Subcutaneous adipose tissue (tissue), 4 donors: Measurements from ENCODE around the gene ZFHX2. TPM values are rescaled to one million over a fixed set of nuclear protein-coding genes. Genes with fewer than 3 reads are reported as not detected.

Experiments
- total RNA-seq, 4 donors: library from RNA; depleted of rRNA; stranded (reverse); fragments of >200 nt; gene quantifications; one replicate each; pipeline ENCODE4 v1.1.0, GENCODE V29; 2016
- TF ChIP-seq, protein P1 (sequence below): fragments of 450-650 bp; IDR thresholded peaks from one replicate; pipeline ENCODE4 v1.5.1; 2016; ENCODE audit warnings: low read depth, mild to moderate bottlenecking, control low read depth, antibody characterized with exemption, moderate library complexity

ZFHX2 gene
- total RNA-seq = 1 to 10 TPM in 1 of 4 donors, under 1 TPM in 3; 0.33 to 1.4 (median 0.50) TPM

DNA sequence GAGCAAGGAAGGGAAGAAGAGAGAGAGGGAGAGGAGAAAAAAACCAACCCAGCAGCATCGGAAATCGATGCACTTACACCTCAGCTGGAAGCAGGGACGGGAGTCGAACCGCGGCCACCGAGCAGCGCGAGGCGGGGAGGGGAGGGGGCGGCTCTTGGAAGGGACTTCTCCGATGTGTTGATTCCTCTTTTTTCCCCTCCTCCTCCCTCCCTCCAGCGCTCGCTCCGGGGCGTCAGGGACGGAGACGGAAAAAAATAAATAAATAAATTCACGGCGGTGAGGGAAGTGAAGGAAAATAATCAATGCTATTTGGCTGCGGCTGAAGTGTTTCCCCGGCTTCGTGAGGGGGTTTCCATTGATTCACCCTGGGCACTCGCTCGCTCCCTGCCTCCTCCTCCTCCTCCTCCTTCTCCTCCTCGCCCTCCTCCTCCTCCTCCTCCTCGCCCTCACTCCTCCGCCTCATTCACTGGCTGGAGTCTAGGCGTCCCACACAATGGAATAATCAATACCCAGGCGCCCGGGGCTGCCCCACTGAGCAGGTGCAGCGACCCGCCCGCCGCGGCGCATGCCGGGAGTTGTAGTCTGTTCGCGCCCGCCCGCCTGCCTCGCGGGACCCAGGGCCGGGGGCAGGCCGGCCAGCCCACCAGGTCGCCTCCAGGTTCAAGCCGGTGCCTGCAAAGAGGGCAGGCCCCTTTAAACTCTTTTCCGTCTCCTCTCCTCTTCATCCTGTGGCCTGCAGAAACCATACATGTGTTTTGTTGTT, at the start of gene ZFHX2:
TSS of gene ZFHX2 (minus strand) at position 500 of the 763 bp plus-strand sequence. CDS start 16,440 bp downstream, outside the sequence.
- TF ChIP-seq, protein P1, sequence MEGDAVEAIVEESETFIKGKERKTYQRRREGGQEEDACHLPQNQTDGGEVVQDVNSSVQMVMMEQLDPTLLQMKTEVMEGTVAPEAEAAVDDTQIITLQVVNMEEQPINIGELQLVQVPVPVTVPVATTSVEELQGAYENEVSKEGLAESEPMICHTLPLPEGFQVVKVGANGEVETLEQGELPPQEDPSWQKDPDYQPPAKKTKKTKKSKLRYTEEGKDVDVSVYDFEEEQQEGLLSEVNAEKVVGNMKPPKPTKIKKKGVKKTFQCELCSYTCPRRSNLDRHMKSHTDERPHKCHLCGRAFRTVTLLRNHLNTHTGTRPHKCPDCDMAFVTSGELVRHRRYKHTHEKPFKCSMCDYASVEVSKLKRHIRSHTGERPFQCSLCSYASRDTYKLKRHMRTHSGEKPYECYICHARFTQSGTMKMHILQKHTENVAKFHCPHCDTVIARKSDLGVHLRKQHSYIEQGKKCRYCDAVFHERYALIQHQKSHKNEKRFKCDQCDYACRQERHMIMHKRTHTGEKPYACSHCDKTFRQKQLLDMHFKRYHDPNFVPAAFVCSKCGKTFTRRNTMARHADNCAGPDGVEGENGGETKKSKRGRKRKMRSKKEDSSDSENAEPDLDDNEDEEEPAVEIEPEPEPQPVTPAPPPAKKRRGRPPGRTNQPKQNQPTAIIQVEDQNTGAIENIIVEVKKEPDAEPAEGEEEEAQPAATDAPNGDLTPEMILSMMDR = no peak

DNA sequence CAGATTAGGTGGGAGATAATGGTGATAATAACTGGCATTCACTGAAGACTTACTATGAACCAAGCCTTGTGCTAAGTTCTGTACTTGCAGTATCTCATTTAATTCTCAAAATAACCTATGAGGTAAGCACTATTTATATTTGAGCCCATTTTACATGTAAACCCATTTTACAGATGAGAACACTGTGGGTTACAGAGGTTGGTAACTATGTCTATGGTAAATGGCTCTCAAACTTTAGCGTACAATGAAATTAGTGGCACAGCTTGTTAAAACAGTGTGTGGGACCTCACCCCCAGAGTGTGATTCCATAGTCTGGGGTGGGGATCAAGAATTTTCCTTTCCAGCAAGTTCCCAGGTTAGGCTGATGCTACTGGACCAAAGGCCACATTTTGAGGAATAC, 49.2 kb upstream of the ZFHX2 start:
- TF ChIP-seq, protein P1 = no peak

DNA sequence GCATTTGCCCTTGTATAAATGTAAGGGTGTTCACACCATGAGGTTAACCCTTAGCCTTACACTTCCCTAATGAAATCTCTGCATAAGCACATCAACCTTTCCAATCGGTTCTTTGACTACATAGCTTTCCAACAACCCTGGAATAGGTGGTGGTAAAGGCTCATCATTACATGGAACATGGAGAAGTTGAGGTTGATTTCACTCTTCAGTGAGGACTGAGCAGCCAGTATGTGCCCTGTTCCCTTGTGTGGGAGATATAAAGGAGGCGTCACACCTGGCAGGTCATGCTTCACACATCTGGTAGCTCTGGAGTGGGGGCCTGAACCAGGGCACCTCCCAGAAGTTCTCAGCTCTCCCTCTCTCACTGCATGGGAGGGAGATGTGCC, 48.8 kb upstream of the ZFHX2 start:
- TF ChIP-seq, protein P1 = no peak

DNA sequence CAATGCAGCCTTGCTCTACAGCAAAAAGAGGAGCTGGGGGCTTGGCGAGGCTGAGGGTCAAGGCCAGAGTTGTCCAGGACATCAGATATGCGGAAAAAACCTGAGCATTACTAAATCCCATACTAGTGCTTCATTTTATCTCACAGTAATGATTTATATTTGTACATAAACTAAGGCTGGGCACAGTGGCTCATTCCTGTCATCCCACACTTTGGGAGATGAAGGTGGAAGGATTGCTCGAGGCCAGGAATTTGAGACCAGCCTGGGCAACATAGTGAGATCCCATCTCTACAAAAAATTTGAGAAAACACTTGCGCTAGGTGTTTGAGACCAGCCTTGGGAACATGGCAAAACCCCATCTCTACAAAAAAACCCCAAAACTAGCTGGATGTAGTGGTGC, 38.6 kb upstream of the ZFHX2 start:
- TF ChIP-seq, protein P1 = no peak

DNA sequence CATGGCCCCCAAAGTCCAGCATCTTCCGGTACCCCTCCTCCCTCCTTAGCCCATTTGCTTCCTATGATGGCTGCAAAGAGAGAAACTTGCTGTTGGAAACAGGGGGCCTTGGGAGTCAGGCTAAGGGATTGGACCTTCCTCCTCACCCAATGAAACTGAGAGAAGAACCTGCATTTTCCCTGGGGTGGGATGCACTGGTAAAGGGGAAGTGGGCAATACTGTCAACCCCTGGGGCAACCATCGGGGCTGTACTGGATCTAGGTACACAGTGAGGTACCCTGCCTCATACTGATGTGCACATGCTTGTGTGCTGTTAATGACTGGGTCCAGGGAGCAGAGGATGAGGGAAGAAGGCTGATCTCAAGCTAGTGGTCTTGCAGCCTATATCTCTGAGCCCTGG, 38.0 kb upstream of the ZFHX2 start:
- TF ChIP-seq, protein P1 = no peak

DNA sequence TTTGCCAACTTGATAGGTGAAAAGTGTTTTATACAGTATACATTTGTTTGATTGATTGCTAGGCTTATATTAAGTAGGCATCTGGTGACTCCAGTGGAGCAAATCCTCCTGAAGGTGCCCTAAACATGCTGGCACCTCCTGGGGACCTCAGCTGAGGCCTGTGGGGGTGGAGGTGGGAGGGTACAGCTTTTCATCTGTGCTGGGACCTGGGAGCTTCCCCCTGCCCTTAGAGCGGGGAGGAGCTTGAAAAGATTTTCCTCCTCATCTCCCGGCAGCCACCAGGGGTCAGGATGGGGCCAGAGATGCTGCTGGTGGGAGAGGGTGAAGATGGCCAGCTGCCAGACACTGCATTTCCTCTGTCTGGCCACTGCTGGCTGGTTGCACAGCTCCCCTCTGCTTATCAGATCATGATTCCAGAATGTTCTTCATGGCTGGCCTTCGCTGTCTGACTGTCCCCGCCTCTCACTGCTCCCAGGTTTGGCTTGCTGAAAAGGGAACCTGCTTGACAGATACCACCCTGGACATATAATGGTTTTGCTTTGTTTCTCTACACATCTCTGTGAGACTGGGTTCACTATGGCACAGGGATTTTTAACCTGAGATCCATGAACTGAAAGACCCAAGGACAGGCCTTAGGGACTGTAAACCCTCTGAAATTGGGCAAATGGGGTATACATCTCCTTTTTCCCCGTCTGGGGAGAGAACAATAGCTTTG, 37.5 kb upstream of the ZFHX2 start:
- TF ChIP-seq, protein P1 = no peak
